ENCODE data around the gene CAMK1. TPM values are rescaled to one million over a fixed set of nuclear protein-coding genes. Genes with fewer than 3 reads are reported as not detected.

Gene CAMK1
- total RNA-seq, 1 experiment from 2014 or later, result 2.0 TPM

DNA sequence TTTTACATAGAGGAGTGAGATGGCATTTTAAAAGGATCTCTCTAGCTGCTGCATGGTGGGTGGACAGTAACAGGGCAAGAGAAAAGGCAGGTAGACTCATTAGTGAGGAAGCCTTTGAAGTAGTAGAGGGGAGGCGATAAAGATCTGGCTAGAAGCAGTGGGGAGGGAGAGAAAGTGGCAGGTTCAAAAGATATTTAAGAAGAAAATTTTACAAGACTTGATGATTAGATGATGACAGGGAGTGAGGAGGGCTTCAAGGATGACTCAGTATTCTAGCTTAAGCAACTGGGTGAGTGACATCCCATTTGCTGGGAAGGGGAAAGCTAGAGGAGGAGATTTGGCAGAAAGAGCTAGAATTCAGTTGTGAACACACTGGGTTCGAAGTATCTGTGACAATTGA is 42.0 kb downstream of the CAMK1 start:
- Histone ChIP-seq H3K79me2 (ENCODE audit: low read depth) (peaks cover 11% of the 10 kb centered on the region), H2AFZ (no peak overlapping the region), H4K20me1 (ENCODE audit: insufficient read depth) (peaks cover 4% of the 10 kb centered on the region; the same call in 1 of the 2 replicates), H3K36me3 (ENCODE audit: low read depth) (no peaks in the 10 kb centered on the region), H3K27ac (no peak overlapping the region), H3K27me3 (ENCODE audit: insufficient read depth, low read depth) (no peaks in the 10 kb centered on the region; the same call in 1 of the 2 replicates), H3F3A (ENCODE audit: insufficient read depth, low read depth) (peaks cover 9% of the 10 kb centered on the region; the same call in 1 of the 2 replicates), H3K4me3 (no peak overlapping the region), H3K9me3 (ENCODE audit: insufficient read depth, low read depth) (no peaks in the 10 kb centered on the region), H3K9me2 (ENCODE audit: insufficient read depth) (no peaks in the 10 kb centered on the region), H3K4me2 (no peak overlapping the region), H3K4me1 (replicated peaks; ENCODE audit: insufficient read depth) (peaks cover 9% of the 10 kb centered on the region)
- CTCF ChIA-PET, result no interaction called here
- intact Hi-C loops (cut with micrococcal nuclease; ENCODE audit: unreplicated experiment), result no loop called here
- BruUV-seq (replicated peaks), result no TSS peak
- TF ChIP-seq CTCF (conservative IDR thresholded peaks at IDR 0.05) (no peak), EZH2 (IDR thresholded peaks at IDR 0.05; ENCODE audit: low read depth) (no peak)
- no peak for DNase-seq
- POLR2A ChIA-PET (ENCODE audit: unreplicated experiment), result no interaction called here

DNA sequence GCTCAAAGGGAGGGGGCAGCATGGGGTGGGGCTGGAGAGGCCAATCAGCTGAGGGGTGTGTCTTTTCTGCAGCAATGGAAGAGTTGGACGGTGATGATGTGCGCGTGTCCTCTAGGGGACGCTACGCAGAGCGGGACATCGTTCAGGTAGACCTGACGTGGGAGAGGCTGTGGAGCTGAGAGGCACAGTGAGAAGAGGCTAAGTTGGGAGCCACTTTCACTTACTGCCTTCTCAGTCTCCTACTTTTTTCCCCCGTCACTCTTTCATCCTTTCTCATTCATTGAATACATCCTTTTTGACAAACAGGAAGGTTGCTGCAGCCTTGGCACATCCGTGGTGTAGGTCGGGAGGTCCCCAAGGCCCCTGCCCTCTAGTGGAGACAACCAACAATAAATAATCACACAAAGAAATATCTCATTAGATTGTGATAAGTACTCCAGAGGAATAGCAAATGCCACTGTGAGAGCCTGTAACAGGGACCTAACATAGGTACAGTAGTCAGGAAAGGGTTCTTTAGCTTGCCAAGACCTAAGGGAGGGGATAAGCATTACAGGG is 42.6 kb downstream of the CAMK1 start:
- no peaks in the 10 kb centered on the region for H4K20me1 ChIP-seq (ENCODE audit: insufficient read depth)
- H3K4me1 ChIP-seq (replicated peaks; ENCODE audit: insufficient read depth), result peaks cover 5% of the 10 kb centered on the region; the same call in 1 of the 2 replicates
- intact Hi-C loops (cut with micrococcal nuclease; ENCODE audit: unreplicated experiment), result no loop called here
- CTCF ChIA-PET, result interaction anchor here (1.1 to 1.2 kb wide), 2 partner anchors 11 to 12 kb away, joined by 3 to 4 read pairs; no protein-coding TSS in a partner anchor
- no peaks in the 10 kb centered on the region for H3K36me3 ChIP-seq (ENCODE audit: low read depth)
- peaks cover 4% of the 10 kb centered on the region; the same call in 1 of the 2 replicates for H3K27me3 ChIP-seq (ENCODE audit: insufficient read depth, low read depth)
- no peaks in the 10 kb centered on the region for H3K9me2 ChIP-seq (ENCODE audit: insufficient read depth)
- H3K9me3 ChIP-seq (ENCODE audit: insufficient read depth, low read depth), result no peaks in the 10 kb centered on the region
- H3K4me3 ChIP-seq, result no peak overlapping the region
- POLR2A ChIA-PET (ENCODE audit: unreplicated experiment), result no interaction called here
- TF ChIP-seq CTCF (conservative IDR thresholded peaks at IDR 0.05) (peak; percentile 63), EZH2 (IDR thresholded peaks at IDR 0.05; ENCODE audit: low read depth) (no peak)
- H3K4me2 ChIP-seq, result no peak overlapping the region
- BruUV-seq (replicated peaks), result no TSS peak
- no peak overlapping the region for H3K27ac ChIP-seq
- no peak for DNase-seq
- H3F3A ChIP-seq (ENCODE audit: insufficient read depth, low read depth), result peaks cover 9% of the 10 kb centered on the region; the same call in 1 of the 2 replicates
- peaks cover 5% of the 10 kb centered on the region for H3K79me2 ChIP-seq (ENCODE audit: low read depth)
- no peak overlapping the region for H2AFZ ChIP-seq

DNA sequence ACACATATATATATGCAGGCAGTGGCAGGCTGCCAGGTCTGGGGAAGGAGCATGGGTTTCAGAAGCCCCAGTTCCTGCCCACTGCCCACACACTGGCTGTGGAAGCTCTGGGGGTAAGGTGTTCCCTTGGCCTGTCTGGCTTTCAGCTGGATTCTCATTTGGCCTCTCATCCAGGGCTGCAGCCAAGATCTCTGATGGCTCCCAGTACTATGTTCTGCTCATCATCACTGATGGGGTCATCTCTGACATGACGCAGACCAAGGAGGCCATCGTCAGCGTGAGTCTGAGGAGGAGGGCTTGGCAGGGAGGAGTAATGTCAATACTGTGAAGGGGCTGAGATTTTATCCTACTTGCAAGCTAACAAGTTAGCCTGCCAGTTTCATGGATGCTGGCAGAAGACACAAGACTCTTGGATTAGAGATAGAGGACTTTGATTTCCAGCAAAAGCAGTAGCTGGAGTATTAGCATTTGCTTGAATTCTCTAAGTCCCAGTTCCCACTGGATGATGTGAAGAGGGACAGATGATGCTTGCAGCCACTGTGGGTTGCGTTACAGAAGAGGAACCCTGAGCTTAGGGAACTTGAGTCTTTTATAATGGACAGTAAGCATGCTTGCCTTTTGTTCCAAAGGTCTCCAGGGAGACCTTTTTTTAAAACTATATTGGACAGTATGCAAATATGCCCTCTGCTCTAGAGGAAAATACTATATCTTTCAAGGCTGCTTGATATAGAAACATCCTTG is 43.8 kb downstream of the CAMK1 start:
- H3K4me2 ChIP-seq, result no peak overlapping the region
- no peaks in the 10 kb centered on the region for H3K9me2 ChIP-seq (ENCODE audit: insufficient read depth)
- no peaks in the 10 kb centered on the region for H3K36me3 ChIP-seq (ENCODE audit: low read depth)
- no peak overlapping the region for H3K27ac ChIP-seq
- no peaks in the 10 kb centered on the region for H3K79me2 ChIP-seq (ENCODE audit: low read depth)
- peaks cover 9% of the 10 kb centered on the region; the same call in 1 of the 2 replicates for H3F3A ChIP-seq (ENCODE audit: insufficient read depth, low read depth)
- no peaks in the 10 kb centered on the region for H3K9me3 ChIP-seq (ENCODE audit: insufficient read depth, low read depth)
- intact Hi-C loops (cut with micrococcal nuclease; ENCODE audit: unreplicated experiment), result no loop called here
- TF ChIP-seq EZH2 (IDR thresholded peaks at IDR 0.05; ENCODE audit: low read depth), result no peak
- no peak for TF ChIP-seq CTCF (conservative IDR thresholded peaks at IDR 0.05)
- CTCF ChIA-PET, result interaction anchor here (1.1 kb wide), 1 partner anchor 11 kb away, joined by 4 read pairs; no protein-coding TSS in a partner anchor
- no peak overlapping the region for H3K4me3 ChIP-seq
- DNase-seq, result no peak
- BruUV-seq (replicated peaks), result no TSS peak
- H4K20me1 ChIP-seq (ENCODE audit: insufficient read depth), result no peaks in the 10 kb centered on the region
- H3K4me1 ChIP-seq (replicated peaks; ENCODE audit: insufficient read depth), result peaks cover 5% of the 10 kb centered on the region; the same call in 1 of the 2 replicates
- H2AFZ ChIP-seq, result no peak overlapping the region
- peaks cover 15% of the 10 kb centered on the region; the same call in 1 of the 2 replicates for H3K27me3 ChIP-seq (ENCODE audit: insufficient read depth, low read depth)
- POLR2A ChIA-PET (ENCODE audit: unreplicated experiment), result no interaction called here

Data from PC-9 (cell line).